ENCODE data around the gene CD276.
"Not testable (repeated sequence)": the region's sequence is repeated elsewhere in the genome, so short reads cannot be mapped to it uniquely, and the experiment has no call there.

CD276 gene

DNA sequence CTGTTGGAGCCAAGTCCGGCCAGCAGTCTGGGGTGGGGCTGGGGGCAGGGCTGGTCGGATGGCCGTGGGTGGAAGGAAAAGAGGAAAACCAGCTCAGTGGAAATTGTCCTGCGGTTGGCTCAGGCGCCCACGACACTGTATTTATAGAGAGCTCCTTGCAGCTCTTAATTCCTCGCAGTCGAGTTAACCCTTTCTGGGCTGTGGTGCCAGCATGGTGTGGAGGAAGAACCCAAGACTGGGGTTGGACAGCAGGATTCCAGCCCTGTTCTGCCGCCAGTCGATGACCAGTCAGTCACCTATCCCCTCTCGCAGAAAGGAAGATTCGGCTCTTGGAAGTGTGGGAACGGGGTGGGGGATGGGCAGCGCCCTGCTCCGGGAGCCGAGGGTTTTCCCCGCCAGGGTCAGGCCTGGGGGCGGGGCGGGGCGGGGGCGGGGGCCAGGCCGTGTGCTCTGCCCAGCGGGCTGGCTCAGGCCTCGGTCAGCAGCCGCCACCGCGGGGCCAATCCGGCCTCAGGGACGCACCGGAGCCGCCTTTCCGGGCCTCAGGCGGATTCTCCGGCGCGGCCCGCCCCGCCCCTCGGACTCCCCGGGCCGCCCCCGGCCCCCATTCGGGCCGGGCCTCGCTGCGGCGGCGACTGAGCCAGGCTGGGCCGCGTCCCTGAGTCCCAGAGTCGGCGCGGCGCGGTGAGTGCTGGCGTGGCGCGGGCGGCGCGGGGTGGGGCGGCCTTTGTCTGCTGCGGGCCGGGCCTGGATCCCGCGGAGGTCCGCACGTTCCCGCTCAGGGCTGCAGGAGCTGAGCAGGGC, at the start of gene CD276:
Gene CD276 (plus strand): TSS at position 607 of the 804 bp plus-strand sequence. CDS start 15,257 bp downstream, outside the sequence.
- DNase-seq (ENCODE audit: low read depth): no peak
- TF ChIP-seq, protein P1, sequence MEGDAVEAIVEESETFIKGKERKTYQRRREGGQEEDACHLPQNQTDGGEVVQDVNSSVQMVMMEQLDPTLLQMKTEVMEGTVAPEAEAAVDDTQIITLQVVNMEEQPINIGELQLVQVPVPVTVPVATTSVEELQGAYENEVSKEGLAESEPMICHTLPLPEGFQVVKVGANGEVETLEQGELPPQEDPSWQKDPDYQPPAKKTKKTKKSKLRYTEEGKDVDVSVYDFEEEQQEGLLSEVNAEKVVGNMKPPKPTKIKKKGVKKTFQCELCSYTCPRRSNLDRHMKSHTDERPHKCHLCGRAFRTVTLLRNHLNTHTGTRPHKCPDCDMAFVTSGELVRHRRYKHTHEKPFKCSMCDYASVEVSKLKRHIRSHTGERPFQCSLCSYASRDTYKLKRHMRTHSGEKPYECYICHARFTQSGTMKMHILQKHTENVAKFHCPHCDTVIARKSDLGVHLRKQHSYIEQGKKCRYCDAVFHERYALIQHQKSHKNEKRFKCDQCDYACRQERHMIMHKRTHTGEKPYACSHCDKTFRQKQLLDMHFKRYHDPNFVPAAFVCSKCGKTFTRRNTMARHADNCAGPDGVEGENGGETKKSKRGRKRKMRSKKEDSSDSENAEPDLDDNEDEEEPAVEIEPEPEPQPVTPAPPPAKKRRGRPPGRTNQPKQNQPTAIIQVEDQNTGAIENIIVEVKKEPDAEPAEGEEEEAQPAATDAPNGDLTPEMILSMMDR (conservative IDR thresholded peaks at IDR 0.05; ENCODE audit: low read depth, low read length): no peak
- H3K4me3 ChIP-seq (ENCODE audit: low read length): peak within 1 kb of the TSS; percentile 89

DNA sequence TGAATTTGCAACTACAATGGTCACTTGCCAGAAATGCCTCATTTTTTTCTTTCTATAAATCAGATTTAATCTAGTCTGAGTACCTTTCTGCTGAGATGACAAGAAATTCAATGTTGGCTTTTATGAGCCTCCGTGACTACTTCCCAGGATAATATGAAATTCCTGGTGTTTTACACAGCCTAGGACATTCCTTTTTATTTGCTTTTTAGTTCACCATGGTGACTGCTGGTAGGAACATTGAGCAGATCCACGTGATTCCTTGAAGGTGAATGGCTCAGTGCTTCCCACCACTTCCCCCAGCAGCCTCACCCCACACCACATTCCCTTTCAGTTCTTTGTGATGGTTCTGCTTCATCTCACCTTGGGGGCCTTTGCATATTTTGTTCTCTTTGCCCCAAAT, 46.7 kb upstream of the CD276 start:
- peak; percentile 81 for DNase-seq (ENCODE audit: low read depth)
- no peak overlapping the region for H3K4me3 ChIP-seq (ENCODE audit: low read length)
- TF ChIP-seq, protein P1 (conservative IDR thresholded peaks at IDR 0.05; ENCODE audit: low read depth, low read length): no peak

DNA sequence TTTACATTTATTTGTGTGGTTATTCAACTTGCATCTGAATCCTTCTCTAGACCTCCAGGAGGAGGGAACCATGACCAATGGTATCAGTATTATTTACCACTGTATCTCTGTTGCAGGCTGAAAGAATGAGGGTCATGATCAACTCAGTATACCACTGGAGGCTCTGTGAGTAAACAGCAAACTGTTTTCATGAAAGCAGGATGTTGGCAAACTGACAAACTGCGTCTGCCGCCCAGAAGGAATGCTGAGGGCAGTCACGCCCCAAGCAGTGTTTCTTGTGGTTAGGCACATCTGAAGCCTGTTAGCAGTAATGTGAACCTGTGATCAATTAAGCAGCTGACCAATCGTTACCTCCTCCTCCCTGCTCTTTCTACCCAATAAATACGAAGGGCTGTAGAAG, 44.7 kb upstream of the CD276 start:
- H3K4me3 ChIP-seq (ENCODE audit: low read length); DNase-seq (ENCODE audit: low read depth): not testable (repeated sequence)

DNA sequence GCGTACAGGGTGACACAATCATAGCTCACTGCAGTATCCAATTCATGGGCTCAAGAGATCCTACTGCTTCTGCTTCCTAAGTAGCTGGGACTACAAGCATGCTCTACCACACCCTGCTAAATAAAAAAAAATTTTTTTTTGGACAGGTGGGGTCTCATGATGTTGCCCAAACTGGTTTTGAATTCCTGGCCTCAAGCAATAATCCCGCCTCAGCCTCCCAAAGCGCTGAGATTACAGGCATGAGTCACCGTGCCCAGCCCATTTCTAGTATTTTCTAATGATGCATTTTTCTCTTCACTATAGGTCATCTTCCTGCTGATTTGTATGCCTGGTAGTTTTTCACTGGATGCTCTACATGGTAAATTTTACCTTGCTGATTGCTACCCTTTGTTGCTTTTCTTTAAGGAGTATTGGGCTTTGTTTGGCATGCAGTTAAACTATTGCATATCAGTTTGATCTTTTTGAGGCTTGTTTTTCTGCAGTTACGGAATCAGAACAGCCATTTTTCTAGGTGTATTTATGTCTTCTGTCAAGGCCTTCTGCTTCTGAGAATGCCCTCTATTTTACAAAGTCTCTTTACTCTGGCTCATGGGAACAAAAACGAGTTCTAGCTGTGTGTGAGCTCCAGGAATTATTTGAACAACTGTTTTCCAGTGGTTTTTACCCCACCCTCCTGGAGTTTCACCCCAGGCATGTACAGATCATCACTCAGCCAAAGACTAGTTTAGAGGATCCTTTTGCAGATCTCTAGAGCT, 36.7 kb upstream of the CD276 start:
- TF ChIP-seq, protein P1 (conservative IDR thresholded peaks at IDR 0.05; ENCODE audit: low read depth, low read length): no peak
- H3K4me3 ChIP-seq (ENCODE audit: low read length): no peak overlapping the region
- no peak for DNase-seq (ENCODE audit: low read depth)

DNA sequence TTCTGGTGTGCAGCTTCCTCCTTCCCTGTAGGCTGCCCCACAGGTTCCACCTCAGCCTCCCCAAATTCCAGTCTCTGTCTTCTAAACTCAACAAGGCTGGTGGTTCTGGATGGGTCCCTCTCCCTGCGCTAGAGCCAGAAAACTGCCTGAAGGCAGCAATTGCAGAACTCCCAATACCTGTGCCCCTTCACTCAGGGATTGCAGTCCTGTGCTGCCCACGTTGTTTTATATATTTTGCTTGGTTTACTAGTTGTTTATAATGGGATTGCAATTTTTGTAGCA, 36.2 kb upstream of the CD276 start:
- H3K4me3 ChIP-seq (ENCODE audit: low read length): no peak overlapping the region
- TF ChIP-seq, protein P1 (conservative IDR thresholded peaks at IDR 0.05; ENCODE audit: low read depth, low read length): no peak
- DNase-seq (ENCODE audit: low read depth): no peak

DNA sequence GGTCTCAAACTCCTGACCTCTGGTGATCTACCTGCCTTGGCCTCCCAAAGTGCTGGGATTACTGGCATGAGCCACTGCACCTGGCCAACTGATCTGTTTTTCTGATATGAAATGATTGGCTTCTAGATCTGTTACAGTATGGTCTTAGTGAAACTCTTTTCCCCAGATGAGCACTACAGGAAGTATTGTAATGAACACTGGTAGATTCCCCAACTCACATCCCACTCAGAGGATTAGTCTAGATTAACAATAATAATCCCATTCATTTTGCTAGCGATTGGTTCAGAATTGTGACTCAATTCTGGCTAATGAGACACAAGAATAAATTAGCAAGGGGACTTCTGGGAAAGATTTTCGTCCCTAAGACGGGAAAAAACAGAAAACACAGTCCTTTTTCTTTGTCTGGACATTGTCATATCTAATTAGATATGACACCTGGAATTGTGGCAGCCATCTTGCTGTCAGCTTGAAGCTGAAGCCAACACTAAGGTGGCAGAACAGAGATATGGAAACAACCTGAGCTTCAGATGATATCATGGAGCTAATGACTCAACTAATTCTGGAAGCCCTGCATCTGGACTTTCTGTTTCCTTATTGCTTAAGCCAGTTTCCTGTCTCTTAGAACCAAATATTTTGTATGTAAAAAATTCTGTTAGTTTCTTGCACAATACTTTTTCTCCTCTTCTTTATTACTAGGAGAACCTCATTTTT, 33.6 kb upstream of the CD276 start:
- DNase-seq (ENCODE audit: low read depth): no peak
- H3K4me3 ChIP-seq (ENCODE audit: low read length): no peak overlapping the region
- TF ChIP-seq, protein P1 (conservative IDR thresholded peaks at IDR 0.05; ENCODE audit: low read depth, low read length): no peak

DNA sequence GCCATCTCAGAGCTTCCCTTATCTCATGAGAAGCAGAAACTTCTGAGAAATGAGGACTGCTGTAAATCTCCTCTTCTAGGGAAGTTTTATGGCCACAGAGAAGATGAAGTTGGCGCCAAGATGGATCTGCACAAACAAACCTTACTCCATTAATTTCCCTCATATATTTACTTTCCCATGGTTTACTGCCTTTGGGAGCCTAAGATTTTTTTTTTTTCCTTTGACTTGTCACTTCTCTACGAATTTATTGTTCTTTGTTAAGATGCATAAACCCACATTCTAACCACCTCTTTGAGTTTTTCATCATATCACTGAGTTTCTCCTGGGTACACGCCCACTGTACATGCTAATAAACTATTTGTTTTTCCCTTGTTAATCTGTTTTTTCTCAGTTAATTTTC, 29.5 kb upstream of the CD276 start:
- TF ChIP-seq, protein P1 (conservative IDR thresholded peaks at IDR 0.05; ENCODE audit: low read depth, low read length): no peak
- no peak for DNase-seq (ENCODE audit: low read depth)
- no peak overlapping the region for H3K4me3 ChIP-seq (ENCODE audit: low read length)
